GM20431 (cell line): ENCODE results near the gene ST6GALNAC5.

Experiments
- in situ Hi-C: fragments of 300-500 bp; cut with MseI, MboI; formaldehyde crosslinking; loops from one replicate; pipeline ENCODE4 v1.15.0; 2020; ENCODE audit warnings: low sequenced_read_pairs; ENCODE audit not compliant: unreplicated experiment

ST6GALNAC5 gene

DNA sequence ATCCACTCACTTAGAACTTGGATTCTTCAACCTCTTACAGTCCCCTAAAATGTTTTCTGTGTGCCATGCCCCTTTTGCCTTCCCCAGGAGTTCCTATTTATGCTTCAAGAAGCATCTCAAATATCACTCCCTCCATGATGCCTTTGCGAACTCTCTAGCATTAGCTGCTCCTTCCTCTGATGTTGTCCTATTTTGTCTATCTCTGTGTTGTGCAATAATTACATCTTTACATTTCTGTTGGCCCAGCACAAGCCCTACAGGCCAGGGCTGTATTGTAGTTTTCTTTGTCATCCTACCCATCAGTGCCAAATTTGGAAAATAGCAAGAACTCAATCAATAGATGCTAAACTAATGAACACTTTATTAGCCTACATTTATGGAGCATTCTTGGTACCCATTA lies 125.8 kb downstream of the ST6GALNAC5 start:
- in situ Hi-C loops = no loop called here

GRCh38 chr1:76998582-76999223 lies 131.4 kb downstream of the ST6GALNAC5 start:
- in situ Hi-C loops = no loop called here

- in situ Hi-C loops = no loop called here
Observed at GRCh38 chr1:77007675-77008074, 140.4 kb downstream of the ST6GALNAC5 start.

GRCh38 chr1:77010937-77011336 lies 143.7 kb downstream of the ST6GALNAC5 start:
- in situ Hi-C loops = no loop called here

DNA sequence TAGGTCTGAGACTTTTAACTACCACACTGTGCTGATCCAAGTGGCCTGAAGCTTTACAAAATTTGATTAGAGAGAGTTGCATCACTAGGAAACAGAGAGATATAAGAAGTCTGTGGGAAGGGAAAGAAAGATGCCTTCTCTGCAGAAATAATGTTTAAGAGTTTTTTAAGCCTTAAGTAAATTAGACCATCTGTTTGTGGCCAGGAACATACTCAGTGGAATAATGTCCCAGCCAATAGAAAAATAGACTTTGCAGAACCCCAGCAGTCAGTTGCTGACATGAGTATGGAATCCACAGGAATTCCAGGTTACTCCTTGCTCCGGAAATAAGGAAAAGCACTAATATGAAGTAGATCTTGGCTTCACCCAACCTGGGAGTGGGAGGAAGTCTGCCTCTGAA lies 144.8 kb downstream of the ST6GALNAC5 start:
- in situ Hi-C loops = no loop called here

GRCh38 chr1:77014073-77014788 lies 147.0 kb downstream of the ST6GALNAC5 start:
- in situ Hi-C loops = no loop called here

- in situ Hi-C loops = no loop called here
Observed at GRCh38 chr1:77015748-77016341, 148.6 kb downstream of the ST6GALNAC5 start.

DNA sequence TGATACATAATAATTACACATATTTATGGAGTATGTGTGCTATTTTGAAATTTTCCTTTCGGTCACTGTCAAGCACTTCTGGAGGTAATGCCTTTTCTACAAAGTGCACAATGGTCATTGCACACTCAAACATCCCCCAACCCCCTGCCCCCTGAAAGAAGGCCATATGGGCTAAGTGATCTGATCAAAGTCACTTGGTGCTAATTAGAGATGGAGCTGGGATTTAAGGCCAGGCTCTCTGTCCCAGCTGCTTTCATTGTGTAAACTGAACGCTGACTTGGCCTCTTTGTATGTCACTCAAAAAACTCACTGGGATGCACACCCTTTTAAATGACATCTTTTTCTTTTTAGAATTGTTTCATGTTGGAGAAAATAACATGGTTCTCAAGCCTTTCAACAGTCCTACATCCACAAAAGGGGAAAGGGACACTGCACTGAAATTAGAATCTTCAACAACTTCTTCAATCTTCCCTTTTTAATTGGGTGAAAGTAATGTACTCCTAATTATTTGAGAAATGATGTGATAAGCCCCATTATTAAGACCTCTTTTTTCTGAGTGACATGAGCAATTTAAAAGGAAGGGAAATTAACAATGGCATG lies 149.2 kb downstream of the ST6GALNAC5 start:
- in situ Hi-C loops = no loop called here

DNA sequence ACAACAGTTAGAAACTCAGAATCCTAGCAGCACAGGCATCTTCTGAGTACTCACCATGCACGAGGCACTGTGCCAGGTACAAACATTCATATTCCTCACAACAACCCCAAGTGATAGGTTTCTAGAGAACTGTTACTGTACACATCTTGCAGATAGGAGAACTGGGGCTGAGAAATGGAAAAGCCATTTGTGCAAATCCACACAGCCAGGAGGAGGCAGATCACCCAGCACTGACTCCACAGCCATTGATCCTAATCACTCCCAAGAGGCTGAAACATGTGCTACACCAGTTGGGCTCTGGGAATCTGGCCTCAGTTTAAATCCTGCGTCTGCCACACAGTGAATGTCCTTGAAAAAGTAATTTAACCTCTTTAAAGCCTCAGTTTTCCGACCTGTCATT lies 151.0 kb downstream of the ST6GALNAC5 start:
- in situ Hi-C loops = no loop called here

- in situ Hi-C loops = no loop called here
Observed at GRCh38 chr1:77018761-77019160, 151.5 kb downstream of the ST6GALNAC5 start.

- in situ Hi-C loops = no loop called here
Observed at GRCh38 chr1:77021732-77022131, 154.5 kb downstream of the ST6GALNAC5 start.

- in situ Hi-C loops = no loop called here
Observed at GRCh38 chr1:77024500-77024899, 157.2 kb downstream of the ST6GALNAC5 start.

DNA sequence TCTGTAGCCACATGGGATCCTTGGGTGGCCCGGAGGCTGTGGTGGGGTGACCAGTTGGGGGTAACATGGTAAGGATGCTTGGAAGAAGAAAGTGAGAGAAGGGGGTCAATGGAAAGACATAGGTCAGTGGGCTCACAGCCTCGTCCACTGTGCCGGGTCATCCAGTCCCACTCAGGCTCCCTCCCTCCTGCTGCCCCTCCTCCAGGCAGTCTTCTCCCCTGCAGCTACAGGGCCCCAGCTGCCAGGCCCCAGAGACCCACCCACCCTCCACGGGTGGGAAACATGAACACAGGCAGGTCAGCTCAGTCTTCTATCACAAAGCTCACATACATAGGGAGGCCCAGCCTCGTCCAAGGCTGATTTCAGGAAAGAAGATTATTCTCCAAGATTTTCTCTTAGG lies 158.3 kb downstream of the ST6GALNAC5 start:
- in situ Hi-C loops = no loop called here

- in situ Hi-C loops = no loop called here
Observed at GRCh38 chr1:77026135-77026534, 158.9 kb downstream of the ST6GALNAC5 start.

DNA sequence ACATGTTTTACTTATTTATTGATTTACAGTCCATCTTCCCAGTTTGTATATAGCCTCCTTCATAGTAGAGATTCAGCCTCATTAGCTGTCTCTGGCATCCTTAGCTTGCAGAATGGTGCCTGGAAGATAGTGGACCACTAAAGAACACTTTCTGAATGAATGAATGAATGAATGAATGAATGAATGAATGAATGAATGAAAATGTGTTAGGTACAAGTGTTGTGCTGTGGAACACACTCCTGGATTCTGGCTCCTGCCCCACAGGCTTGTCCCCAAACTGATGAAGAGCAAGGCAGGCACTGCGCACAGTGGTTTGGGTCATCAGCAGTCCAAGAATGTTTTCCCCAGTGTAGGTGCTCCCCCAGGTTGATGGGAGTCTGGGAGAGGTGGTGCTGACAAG lies 159.4 kb downstream of the ST6GALNAC5 start:
- in situ Hi-C loops = no loop called here

DNA sequence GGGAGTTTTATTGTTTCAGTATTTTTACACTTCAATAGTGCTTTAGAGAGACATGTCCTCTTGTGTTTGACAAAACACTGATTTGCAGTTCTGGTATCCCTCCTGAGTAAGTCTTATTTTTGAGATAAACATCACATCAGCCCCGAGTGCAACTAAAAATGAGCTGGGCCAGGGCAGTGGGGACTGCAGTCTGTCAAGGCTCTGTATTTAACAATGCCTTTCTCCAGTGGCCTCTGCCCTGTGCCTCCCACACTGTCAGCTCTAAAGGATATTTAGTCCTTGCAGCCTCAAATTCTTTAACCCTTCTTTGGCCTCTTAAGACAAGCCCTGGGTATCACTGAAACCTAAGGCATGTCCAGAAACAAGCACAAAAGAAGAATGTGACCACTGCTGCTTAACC lies 160.6 kb downstream of the ST6GALNAC5 start:
- in situ Hi-C loops = no loop called here

DNA sequence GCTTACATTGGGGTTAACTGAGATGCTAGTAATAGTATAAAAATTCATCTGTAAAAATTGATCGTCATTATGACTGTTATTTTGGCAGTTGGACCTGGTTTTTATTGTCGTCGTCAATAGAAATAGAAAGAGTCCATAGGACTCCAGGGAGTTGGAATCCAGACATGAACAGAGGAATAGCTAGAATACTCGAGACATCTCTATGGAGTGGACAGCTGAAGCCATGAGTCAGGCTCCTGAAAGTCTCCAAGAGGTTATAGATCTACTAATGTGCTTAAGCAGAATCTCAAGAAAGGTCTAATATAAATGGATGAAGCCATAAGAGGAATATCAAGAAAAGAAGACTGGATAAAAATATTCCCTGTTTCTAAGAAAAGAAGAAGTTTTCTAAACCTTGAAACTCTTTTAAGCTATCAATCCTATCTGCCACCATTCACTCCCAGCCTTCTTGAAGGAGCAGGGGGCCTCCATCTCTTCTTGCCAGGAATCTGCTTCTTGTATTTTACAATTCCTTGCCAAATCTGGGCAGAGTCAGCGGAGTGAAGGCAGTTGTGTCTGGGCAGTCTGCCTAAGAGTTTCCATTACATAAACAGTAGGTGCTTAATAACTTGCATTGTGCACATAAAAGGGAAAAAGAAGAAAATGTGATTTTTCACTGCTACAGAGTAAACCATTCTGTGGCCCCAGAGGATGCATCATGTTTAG lies 163.3 kb downstream of the ST6GALNAC5 start:
- in situ Hi-C loops = no loop called here

DNA sequence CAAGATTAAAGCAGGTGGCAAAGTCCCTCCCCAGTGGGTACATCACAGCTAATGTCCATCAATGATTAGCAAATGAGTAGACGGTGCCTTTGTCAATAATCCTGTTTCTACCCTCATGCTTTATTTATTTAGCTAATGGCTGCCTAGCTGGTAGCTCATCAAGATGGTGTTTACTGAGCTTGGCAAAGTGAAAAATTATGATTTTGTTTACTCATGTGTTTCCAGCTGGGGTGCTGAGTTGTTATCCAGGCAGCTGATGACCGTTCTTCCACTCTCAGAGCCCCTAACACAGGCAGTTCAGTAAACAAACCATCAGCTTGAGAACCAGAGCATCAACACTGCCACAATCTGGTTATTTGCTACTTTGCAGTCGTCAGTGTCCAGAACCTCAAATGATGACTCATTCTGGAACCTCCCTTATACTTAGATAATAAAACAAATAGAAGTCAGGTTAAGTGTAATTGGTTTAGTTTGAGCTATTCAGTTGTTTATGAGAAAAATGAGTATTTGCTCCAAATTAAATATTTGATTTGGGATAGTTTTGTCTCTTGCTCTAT lies 163.9 kb downstream of the ST6GALNAC5 start:
- in situ Hi-C loops = no loop called here

GRCh38 chr1:77036560-77036959 lies 169.3 kb downstream of the ST6GALNAC5 start:
- in situ Hi-C loops = no loop called here

GRCh38 chr1:77037038-77037437 lies 169.8 kb downstream of the ST6GALNAC5 start:
- in situ Hi-C loops = no loop called here
